HG03575 (cell line): ENCODE results near the gene DCTN2.
A peak's percentile ranks its signal among the peaks of the same experiment; 100 is the strongest.

Experiments used
- ATAC-seq: cut with Tn5 transposase; IDR thresholded peaks from one replicate; pipeline ENCODE4 v1.9.1; 2021; ENCODE audit not compliant: unreplicated experiment, insufficient number of reproducible peaks, low FRiP score; ENCODE audit errors: extremely low read depth

DCTN2 gene

DNA sequence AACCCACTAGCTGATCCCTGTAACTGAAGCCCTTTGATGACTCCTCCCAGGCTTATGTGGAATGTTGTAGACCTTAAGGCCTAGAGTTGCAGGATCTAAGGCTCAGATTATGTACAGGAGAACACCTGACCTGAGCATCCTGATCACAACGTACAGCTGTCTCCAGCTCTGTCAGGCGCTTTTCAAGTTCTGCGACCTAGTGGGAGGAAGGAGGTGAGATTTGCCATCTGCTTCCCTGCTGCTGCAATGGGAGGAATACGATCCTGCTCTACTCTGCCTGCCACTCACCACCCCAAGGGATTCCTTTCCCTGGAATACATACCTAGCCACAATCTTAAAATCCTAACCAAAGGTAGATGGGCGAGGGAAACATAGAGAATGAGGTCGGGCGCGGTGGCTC, 13.9 kb downstream of the DCTN2 start:
- no peak for ATAC-seq

DNA sequence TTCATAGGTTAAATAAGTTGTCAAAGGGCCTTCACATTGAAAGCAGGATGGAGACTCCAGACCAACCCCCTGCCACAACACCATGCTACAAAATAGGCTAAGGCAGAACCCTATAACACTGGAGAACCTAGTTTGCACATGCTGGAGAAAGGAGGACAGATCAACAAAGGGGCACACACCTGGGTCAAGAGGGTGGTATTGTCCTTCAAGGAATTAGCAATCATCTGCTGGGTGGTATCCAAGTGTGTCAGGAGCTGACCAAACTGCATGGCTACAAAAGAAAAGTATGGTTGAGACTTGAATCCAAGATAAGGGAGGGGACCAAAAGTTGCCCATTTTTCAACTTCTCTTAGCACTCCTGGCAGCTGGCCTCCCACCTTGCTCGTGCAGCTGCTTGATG, 15.2 kb downstream of the DCTN2 start:
- no peak for ATAC-seq

DNA sequence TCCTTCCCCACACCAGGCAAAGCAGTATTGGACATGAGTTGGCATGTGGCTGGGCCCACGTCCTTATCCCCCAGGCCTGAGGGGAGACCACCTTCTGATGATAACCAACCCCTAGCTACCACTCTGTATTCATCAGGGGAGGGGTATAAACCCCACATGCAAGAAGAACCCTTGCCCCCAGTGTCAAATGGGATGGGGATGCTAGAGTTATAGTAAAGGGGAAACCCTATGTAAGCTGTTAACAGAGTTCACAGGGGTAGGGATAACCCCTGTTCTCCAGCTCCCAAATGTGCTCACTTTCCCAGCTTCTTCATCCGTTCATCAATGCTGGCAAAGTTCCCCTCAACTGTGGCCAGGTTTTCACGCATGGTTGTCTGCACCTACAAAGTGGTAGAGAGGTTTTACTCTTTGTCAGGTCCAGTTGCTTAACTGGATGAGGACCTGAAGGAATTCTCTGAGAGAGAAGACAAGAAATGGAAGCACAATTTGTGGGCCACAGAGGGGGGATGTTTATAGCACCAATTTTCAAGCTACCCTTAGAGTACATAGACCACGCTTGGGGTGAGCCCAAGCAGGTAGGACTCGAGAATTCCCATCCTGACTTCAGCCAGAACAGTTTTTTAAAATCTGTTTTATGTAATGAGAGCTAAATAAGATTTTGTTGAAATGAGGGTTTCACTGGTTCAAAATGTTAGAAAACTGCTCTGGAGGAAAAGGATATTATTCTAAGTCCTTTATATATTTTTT, 16.4 kb downstream of the DCTN2 start:
- ATAC-seq, result no peak

DNA sequence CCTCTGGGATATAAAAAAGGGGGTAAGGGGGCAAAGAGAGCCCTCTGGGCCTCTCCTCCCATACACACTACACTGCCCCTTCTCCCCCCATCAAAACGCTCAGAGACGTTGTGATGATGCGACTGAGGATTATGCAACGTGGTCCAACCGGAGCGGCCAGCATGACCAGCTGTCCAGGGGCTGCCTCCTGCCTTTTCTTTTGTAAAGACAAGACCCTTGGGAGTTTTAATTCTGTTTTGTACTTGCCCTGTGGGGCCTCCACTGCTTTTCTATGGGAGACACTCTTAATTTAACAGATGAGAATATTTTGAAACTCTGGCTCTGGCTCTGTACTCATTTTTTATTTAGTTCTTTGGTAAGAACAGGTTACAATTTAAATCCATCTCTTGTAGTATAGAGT, 17.2 kb downstream of the DCTN2 start:
- no peak for ATAC-seq

DNA sequence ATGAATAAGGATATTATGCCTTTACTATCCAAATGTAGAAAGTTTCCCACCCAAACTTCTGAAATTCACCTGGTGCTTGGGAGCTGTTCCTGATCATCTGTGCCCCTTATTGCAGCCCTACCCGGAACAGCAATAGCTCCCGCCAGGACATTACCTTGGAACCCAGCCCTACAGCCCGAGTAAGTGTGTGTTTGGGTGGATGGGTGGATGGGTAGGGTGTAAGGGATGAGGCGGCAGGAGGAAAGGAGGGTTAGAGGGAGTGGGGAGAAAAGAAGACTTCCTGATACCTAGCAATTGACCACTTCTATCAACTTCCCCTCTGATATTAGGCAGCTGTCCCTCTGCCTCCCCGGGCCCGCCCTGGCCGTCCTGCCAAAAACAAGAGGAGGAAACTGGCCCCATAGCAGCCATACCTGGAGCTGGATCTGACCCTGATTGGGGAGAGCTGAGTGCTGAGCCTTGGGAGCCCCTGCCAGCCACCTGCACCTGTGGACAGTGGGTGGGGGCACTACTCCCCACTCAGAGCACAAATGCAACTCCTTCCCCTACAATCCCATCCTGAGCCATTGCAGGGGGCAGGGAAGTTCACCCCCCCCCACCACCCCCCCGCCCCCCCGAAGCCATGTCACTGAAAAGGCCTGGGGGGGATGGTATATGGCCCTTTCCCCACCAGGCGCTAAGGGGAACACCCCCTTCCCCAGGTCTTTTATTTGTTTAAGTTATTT, 18.0 kb downstream of the DCTN2 start:
- ATAC-seq, result no peak

DNA sequence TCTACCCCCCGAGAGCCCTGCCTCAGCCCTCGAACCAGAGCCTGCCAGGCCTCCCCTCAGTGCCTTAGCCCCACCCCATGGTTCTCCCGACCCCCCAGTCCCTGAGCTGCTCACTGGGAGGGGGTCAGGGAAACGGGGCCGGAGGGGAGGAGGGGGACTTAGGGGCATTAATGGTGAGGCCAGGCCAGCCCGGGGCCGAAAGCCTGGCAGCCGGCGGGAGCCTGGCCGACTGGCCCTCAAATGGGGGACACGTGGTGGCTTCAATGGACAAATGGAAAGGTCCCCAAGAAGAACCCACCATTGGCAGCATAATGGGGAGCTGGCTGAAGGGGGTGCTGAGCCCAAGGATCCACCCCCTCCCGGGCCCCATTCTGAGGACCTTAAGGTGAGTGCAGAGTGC, 18.8 kb downstream of the DCTN2 start:
- ATAC-seq, result no peak

DNA sequence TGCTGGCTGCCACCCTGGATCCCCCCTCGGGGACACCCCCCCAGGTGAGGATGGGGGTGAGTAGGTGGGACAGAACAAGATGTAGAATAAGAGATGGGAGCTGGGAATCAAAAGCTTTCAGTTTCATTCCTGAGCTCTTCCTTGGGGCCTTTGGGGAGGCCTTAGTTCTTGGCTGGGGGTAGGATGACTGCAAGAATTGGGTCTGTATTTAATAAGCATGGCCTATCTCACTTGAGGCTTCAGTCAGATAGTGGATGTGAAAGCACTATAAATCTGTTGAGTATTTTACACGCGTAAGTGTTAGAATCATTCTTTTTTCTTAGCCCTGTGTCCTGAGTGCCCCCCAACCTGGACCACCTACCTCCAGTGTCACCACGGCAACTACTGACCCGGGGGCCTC, 19.8 kb downstream of the DCTN2 start:
- ATAC-seq, result no peak

DNA sequence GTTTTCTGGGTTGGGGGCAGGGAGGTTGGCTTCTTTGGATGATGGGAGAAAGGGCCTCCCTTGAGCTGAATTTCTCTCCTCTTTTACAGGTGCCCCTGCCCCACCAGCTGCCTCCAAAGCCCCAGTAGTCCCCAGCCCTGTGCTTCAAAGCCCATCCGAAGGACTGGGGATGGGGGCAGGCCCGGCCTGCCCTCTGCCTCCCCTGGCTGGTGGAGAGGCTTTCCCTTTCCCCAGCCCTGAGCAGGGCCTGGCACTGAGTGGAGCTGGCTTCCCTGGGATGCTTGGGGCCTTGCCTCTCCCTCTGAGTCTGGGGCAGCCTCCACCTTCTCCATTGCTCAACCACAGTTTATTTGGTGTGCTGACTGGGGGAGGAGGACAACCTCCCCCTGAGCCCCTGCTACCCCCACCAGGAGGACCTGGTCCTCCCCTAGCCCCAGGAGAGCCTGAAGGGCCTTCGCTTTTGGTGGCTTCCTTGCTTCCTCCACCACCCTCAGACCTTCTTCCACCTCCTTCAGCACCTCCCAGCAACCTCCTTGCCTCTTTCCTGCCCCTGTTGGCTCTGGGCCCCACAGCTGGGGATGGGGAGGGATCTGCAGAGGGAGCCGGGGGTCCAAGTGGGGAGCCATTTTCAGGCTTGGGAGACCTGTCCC, 20.4 kb downstream of the DCTN2 start:
- ATAC-seq, result no peak

DNA sequence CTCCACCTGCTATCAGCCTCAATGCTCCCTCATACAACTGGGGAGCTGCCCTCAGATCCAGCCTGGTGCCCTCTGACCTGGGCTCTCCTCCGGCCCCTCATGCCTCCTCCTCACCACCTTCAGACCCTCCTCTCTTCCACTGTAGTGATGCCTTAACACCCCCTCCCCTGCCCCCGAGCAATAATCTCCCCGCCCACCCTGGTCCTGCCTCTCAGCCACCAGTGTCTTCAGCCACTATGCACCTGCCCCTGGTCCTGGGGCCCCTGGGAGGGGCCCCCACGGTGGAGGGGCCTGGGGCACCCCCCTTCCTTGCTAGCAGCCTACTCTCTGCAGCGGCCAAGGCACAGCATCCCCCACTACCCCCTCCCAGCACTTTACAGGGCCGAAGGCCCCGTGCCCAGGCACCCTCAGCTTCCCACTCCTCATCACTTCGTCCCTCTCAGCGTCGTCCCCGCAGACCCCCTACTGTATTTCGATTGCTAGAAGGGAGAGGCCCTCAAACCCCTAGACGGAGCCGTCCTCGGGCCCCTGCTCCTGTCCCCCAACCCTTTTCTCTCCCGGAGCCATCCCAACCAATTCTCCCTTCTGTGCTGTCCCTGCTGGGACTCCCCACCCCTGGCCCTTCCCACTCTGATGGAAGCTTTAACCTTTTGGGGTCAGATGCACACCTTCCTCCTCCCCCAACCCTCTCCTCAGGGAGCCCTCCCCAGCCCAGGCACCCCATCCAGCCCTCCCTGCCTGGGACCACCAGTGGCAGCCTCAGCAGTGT, 21.2 kb downstream of the DCTN2 start:
- no peak for ATAC-seq

DNA sequence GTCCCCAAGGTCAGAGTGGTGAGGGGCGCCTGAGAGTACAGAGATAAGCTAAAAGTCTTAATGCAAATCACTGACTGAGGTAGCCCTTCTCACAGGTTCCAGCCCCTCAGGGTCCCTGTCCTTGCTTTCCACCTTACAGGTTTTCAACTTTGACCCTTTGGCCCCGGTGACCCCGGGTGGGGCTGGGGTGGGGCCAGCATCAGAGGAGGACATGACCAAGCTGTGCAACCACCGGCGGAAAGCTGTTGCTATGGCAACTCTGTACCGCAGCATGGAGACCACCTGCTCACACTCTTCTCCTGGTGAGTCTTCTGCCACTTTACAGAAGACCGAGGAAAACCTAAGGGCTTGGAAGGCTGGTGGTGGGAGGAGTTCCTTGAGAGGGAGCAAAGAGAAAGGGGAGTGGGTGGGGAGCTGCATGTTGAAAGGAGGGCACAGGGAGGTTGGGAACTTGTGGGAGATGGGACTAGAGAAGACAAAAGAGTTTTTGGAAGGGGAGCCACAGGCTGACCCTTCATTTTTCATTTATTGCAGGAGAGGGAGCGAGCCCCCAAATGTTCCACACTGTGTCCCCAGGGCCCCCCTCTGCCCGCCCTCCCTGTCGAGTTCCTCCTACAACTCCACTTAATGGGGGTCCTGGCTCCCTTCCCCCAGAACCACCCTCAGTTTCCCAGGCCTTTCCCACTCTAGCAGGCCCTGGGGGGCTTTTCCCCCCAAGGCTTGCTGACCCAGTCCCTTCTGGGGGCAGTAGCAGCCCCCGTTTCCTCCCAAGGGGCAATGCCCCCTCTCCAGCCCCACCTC, 22.0 kb downstream of the DCTN2 start:
- ATAC-seq, result no peak

DNA sequence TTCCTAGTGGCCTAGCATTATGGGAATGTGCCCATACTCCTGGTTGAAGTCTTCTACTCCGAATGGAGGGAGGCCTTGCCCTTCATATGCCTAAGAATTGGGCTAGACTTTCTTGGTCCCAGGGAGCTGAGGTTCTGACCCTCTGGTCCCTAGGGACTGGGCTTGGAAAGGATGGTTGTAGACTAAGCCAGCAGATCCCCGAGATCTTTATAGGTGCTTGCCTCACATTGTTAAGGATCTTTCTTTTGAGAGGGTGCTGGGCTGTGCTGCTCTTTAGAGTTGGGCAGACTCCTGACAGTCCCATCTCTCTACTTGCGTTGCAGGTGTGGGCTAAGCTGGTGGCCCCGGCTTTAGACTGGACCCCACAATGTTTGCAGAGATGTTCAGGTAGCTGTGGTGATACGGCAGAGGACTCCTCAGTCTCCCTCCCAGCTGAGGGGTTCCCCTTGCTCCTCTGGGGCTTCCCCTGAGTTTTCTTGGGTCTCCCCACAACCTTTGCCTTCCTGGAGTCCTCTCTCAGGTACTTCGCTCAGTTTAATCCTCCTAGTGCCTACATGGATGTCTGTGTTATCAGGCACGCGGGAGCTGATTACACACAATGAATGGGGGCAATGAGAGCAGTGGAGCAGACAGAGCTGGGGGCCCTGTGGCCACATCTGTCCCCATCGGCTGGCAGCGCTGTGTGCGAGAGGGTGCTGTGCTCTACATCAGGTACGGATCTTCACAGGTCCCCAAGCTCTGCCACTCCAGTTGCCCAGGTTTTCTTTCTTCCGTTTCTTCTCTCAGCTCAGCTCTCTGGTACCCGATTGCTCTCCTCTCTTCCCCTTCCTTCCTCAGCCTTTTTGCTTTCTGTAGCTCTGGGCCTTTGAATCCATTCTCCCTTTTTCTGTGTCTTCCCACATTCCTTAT, 23.0 kb downstream of the DCTN2 start:
- ATAC-seq, result no peak

DNA sequence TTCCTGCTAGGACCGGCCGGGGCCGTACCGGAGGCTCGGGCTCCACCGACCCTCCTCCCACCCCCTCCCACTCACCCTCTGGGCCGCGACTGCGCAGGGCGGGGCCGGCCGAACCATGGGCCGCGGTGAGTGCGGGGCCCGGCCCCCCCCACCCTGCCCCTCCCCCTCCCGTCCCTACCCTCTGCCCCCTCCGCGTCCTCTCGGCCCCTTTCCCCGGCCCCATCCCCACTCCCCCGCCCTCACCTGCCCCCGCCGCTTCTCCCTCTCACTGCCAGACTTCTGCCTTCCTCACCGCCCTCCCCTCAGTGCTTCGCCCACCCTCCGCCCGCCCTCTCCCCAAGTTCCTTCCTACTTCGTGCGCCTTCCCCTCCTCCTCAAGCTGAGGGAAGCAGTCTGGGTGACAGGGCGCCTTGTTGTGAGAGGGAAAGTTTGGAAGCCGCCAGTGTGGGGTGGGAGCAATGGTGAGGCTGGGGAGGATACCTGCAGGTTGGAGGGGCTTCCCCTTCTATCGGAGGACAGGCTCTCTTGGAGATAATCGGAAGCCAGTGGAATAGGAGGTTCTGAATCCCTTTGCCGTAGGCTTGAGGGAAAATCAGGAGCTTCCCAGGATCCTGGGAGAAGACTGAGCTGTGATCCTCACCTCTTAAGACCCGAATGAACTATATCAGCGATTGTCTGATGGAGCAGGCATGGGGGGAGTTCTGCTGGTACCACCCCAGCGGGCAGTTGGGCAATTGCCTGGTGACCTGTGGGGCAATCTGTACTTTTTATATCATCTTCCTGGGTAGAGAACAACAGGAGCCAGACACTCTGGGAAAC, 23.9 kb downstream of the DCTN2 start:
- no peak for ATAC-seq

DNA sequence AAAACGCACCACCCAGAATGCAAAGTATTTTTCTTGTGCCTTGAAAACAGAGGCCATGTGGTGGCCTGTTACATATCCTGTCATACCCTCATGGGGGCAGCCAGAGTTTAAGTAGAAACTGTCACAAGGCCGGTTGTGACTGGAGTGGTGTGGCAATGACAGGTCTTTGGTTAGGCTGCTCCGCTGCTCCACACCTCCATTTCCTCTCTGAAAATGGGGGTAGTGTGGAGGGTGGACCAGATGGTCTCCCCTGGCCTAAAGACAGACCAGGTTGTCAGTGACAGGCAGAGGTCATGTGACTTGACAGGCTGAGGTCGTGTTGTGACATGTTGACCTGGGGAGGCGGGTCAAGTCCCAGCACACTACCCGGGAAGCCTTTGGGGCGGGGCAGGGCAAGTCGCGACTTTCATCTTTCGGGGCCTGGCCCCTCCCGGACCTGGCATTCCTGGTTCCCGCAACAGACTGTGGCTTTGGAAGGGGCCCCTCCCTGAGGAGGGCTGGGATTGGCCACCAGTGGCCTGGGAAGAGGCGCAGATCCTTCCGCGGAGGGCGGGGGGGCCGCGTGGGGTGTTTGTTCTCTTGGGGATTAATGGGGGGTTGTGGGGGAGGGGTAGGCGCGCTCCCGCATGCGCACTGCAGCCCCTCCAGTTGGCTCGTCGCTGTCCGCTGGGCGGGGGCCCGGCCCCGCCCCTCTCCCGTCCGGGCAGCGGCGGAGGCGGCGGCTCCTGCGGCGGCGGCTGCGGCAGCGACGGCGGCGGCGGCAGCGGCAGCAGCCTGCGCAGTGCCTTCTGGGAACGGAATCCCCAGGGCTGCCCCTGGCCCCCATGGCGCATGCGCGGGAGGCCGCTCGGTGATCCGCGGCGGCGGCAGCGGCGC, 24.7 kb downstream of the DCTN2 start, which contains the start of gene MBD6:
TSS of gene MBD6 (plus strand) at position 814 of the 876 bp plus-strand sequence. CDS start 1,480 bp downstream, outside the sequence.
- ATAC-seq, result peak; percentile 27

DNA sequence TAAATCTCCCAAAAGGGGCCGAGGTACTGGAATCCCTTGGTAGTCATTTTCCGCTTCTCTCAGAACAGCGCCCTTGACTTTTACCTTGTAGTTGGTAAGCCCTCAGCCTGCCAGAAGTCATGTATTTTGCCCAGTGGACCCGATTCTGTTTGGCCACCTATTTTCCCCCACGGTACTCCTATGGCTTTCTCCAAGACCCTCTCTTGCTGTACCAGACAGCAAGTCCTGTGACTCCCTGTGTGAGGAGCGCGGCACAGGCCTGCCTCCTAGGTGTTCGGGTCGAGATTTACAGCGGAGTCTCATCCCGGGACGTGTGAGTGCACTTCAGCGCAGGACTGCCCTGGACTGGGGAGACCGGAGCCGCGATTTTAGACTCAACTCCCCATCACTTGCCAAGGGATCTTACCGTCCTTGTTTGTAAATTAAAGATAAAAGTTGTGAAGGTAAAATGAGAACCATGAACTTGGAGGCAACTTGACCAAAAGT, 25.4 kb downstream of the DCTN2 start:
- no peak for ATAC-seq

DNA sequence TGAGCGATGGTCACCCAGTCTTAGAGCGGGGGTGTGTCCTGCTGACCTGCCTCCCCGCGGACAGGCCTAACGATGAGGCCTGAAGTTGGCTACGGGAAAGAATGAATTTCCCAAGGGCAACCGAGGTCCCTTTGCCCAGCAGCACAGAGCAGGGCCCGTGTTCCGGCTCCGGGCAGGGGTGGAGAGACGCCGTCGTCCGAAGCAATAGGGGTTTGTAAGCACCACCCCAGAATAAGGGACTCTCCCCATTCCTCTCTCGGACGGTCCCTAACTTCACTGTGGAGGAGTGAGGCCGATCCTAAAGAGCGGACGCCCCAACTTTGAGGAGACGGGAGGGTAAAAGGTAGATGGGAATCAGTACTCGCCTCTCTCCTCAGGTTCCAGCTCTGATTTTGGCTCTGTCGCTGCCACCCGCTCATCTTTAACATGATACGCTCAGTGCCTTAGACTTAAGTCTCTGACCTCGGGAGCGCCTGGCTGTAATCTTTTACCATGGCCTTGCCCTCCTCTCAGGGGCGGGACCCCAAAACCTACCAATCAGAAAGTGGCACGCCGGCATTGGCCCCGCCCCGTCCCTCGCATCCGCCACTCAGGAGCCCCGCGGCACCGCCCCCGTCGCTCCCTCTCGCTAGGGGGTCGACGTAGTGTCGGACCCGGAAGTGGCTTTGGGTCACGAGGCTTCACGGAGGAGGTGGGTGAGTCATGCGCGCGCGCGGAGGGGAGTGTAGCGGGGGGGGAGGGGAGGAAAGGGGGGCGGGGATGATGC, 26.8 kb downstream of the DCTN2 start, which contains the start of gene DDIT3:
TSS of gene DDIT3 (minus strand) at position 462 of the 766 bp plus-strand sequence. CDS start 3,108 bp downstream, outside the sequence.
- peak; percentile 44 for ATAC-seq
